ENCODE measurements around the gene NT5C1A.

Gene NT5C1A

DNA sequence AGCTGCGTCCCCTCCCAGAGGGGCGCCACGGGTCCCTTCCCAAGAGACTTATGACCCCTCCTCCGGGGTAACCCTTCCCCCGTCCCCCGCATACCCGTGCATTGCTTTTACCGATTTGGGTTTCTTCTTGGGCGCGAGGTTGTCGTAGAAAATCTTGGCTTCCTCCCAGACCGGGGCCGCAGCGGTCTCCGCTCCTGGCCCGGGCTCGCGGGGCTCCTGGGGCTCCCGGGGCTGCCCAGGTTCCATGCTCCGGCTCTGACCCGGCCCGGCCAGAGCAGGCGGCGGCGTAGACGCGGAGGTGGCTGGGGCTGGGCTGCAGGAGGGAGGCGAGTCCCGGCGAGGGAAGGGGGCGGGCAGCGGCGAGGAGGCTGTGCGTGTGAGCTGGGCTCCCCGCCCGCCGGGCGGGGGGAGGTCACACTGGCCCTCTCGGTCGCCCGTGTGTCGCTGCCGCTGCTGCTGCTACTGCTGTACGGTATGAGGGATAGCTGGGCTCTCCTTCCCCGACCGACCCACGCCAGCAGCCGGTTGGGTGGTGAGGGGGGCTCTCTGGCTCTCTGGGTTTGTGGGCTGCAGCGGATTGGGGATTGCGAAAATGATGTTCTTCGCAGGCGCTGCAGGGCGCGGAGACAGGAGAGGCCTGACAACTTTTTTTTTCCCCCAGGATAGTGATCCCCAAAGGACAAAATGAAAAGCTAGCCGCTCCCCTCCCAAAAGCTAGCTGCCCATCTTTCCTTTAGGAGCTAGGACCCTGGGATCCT lies at the start of gene NT5C1A:
TSS of gene NT5C1A (minus strand) at position 315 of the 758 bp plus-strand sequence. CDS start at position 246, 69 bp downstream.
- peak; percentile 24 for DNase-seq

DNA sequence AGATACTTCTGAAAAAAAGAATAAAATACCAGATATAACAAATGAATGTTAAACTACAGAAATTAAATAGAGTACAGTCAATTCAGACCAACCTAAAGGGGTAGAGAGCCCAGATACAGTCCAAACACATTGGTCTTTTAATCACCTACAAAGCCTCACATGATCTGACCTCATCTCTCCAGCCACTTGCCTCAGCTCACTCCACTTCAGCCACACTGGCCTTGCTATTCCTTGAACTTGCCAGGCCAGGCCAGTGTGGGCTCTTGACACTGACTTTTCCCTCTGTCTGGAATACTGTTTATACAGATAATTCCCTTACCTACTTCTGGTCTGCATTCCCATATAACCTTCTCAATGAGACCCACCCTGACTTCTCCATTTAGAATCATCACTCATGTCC lies 49.8 kb upstream of the NT5C1A start:
- DNase-seq: no peak

DNA sequence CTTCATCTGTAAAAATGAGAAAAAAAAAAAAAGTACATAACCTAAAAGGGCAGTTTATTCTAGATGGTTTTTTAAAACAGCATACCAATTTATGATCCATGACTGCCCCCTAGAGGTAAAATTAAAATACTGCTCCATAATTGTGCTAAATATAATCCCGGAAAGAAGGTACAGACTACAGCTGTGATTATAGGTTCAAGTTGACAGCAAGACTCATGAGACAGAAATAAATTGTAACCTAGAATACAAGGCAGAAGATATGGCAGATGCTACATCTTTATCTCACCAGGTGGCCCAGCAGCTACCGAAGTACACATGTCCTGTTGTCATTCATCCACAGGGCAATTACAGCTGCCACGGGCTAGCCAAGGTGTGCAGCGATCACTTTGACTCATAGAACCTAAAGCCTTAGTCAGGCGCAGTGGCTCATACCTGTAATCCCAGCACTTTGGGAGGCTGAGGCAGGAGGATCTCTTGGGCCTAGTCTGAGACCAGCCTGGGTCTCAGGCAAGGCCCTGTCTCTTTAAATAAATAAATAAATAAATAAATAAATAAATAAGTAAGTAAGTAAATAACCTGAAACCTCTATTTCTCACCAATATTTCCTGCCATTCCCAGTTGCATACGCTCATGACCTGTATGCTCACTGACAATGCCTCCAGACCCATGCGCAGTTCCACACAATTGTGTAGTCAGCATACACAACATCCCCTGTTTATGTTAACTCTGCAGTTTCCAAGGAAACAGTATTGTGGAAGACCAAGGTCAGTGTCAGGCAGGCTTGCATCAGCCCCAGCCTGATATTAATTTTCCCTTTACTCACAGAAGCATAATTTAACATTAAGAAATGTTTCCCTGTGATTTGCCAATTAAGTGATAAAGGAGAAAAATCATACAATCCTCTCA lies 48.4 kb upstream of the NT5C1A start:
- no peak for DNase-seq

DNA sequence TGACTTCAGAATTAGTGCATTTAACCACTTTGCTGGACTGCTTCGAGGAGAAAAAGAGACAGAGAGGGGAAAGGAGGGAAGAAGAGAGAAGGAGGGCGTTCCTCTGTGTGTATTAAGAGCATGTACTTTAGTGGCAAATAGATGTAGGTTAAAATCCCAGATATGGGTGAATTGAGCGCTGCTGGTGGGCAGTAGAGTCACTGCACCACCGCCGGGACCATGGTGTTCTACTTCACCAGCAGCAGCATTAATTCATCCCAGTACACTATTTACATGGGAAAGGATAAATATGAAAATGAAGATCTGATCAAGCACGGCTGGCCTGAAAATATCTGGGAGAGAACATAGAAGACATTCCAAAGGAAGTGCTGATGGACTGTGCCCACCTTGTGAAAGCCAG lies 45.9 kb upstream of the NT5C1A start:
- DNase-seq: no peak

DNA sequence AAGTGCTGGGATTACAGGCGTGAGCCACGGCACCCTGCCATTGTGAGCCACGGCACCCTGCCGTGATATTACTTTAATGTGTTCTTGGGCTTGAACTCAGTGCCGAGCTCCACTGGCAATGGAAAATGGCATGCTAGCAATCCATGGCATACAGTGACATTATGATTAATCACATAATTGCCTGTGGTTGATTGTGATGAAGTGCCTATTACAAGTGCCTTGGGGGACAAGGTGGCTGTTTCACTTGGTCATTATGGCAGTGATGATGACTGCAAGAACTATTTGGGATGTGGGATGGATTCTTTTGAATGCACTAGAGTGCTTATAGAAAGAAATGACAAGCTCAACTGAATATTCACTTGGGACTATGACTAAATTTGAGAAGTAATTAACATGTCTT lies 41.6 kb upstream of the NT5C1A start:
- no peak for DNase-seq

DNA sequence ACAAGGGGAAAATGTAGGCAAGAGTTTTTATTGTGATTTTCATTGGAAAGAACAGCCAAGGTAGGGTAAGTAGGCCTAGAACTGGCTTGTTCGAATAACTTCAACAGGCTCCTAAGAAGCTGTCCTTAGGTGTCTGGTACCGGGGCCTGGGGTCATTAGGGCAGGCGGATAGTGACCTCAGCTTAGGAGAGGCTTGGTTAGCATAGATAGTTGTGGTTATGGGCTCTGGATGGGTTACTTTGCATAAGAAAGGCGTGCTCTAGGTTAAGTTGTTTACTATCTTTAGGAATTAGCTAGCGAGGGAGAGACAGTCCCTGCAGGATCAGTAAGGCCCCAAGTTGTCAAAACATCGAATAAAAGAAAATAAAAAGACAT lies 40.0 kb upstream of the NT5C1A start:
- no peak for DNase-seq

DNA sequence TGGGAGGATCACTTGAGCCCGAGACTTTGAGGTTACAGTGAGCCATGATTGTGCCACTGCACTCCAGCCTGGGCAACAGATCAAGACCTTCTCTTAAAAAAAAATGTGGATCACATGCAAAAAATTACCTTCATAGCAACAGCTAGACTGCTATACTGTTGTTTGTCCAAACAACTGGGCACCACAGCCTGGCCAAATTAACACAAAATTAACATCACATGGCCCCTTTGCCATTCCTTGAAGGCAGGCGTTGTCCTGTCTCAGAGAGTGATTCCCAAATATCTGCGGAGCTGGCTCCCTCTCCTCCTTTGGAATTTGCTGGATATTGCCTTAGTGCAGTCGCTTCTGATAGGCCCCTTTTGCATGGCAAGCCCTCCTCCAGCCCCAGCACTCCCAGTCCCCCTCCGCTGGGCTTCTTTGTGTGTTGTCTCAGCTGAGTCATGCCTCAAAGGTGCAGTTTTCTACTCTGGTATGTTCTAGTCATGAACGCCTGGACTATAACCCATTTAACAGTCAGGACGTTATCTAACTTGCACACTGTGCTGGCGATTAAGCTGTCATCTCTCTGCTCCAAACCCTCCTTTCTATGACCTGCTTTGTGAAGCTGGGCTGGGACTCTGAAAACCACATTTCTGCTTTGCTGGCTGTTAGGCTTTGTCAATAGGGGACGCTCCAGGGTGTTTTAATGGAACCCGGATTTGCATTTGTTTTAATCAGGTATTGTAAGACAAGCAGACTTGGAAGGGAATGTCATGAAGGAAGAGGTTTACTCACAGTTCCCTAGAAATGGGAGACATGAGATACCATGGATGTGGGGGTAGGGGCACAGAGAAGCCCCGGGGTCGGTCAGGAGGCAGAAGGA lies 39.4 kb upstream of the NT5C1A start:
- DNase-seq: no peak

DNA sequence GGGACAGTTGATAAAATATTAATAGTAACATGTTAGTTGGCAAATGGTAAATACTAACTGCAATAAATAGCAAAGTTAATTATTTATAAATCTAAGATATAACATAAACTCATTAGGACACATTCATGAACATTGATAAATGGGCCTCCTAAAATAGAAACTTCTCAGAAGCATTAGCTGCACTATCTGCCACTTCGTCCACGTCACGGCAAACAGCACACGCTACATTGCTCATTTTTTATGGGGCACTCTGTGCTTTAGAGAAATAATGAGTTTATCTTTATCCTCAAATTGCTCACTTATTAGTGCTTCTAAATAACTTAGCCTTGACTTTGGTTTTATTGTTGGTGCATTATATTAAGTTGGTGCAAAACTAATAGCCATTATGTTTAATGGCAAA lies 35.6 kb upstream of the NT5C1A start:
- DNase-seq: no peak

DNA sequence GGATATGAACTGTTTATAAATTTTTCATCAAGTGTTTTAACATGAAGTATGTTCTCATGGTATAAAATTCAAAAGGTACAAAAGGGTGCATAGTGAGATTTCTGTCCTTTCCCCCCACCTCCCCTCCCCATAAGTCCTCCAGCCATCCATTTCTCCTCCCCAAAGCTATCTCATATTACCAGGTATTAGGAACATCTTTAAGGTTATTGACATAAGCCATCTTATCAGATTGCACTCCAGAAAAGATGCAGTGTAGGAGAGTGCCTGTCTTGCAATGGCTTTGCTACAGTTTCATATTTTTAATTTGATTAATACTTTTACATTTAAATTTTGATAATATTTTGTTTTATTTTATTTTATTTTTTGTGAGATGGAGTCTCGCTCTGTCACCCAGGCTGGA lies 32.9 kb upstream of the NT5C1A start:
- DNase-seq: no peak

DNA sequence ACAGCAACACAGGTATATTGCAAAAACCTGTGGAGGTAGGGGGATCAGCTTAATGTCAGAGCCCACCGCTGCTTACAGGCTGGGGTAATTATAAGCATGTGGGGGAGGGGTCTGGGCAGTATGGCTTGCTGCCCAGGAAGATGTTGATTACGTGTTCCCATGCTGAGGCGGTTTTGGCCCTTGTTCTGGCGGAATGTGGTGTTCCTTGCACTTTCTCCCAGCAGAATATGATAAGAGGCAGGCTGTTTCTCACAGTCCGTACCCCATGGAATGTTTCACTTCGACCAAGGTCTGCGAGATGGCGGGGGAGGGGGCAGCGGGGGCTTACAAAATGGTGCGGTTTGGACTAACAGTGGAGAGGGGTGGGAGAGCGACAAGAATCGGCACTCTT lies 29.1 kb upstream of the NT5C1A start:
- no peak for DNase-seq

DNA sequence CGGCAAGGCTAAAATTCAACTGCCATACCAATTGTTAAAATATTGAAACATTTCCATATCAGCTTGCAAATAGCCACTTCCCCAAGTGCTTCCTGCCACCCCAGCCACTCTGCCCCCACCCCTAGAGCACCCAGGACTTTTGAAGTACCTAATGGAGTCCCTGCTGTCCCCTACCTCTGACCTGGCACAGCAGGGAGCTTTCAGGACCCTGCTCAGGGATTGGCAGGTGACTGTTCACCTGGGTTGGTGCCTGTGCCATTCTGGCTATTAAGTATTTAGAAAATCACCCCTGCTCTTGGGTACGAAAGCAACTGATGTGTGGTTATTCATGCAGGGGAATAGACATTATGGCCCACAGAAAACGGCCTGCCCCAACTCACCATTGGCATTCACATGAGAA lies 28.4 kb upstream of the NT5C1A start:
- DNase-seq: no peak

DNA sequence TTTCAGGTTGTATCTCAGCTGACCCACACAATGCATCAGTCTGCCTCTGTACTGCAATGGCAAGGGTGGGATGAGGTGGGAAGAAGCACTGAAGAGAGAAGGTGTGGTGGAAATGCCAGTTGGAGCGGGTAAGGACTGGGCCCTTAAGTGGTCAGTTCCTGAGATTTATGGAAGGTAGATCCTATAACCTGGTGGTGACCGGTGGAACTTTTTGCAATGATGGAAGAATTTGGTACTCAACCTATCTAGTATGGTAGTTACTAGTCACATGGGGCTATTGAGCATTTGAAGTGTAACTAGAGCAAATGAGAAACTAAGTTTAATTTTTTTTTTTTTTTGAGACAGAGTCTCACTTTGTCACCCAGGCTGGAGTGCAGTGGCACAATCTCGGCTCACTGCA lies 27.5 kb upstream of the NT5C1A start:
- no peak for DNase-seq

DNA sequence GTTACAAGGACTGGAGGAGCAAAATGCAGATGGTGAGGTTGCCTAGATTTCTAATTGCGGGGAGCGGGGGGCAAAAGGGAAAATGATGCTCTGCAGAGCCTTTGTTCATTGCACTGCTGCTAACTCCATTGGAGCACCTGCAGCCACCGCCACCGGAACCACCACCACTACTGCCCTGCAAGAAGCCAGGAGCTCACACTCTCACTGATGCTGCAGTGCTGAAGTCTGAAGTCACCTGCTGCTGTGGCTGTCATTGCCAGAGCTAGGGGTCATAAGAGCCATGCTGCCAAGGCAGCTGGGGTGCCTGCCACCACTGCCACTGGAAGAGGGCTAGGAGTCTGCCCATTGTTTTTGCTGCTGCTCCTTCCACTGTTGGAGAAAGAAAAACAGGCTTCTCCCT lies 26.7 kb upstream of the NT5C1A start:
- DNase-seq: no peak

DNA sequence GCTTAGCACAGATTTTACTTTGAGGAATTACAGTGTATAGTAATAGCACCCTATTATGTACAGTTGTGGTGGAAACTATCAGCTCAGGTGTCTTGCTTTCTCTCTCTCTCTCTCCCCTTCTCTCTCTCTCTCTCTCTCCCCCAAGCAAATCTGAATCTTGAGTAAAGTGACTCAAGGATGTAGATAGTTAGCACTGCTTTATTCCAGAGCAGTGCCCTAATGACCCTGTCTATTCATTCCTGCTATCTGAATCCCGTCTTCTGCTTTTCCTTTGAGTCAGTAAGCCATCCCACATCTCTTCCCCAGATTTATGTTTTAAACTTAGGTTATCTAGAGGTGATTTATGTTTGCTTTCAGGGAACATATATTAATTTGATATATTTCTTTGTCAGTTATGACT lies 24.5 kb upstream of the NT5C1A start:
- no peak for DNase-seq

DNA sequence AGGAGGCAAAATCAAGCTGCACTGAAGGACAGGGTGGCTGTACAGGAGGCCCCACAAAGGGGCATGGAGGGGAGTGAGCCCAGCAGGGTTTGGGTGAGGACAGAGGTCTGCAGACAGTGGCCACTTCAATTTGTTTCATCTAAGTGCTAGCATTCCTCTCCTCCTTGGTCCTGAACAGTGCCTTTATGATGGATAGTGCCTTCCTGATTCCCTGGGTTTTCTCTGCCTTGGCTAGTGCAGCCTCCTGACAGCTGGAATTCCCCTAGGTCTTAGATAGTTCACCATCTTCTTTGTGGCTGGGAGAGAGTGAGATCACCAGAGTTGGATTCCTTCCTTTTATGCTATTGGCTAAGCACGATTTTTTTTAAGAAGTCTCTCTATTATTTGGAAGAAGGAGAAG lies 23.1 kb upstream of the NT5C1A start:
- no peak for DNase-seq

DNA sequence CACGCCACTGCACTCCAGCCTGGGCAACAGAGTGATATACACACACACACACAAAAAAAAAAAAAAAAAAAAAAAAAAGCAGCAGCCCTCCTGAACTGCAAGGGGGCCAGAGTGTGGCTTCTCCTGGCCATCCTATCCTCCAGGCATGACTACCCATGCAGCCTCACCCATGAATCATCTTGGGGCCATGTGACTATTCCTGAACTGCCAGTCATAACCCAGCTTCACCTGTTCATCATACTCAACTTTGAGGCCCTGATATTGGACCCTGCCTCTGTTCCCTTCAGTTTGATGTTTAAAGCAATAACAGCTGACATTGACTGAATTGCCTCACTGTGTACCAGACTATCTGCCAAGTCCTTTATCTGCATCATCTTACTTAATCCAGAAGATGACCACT lies 22.1 kb upstream of the NT5C1A start:
- no peak for DNase-seq

DNA sequence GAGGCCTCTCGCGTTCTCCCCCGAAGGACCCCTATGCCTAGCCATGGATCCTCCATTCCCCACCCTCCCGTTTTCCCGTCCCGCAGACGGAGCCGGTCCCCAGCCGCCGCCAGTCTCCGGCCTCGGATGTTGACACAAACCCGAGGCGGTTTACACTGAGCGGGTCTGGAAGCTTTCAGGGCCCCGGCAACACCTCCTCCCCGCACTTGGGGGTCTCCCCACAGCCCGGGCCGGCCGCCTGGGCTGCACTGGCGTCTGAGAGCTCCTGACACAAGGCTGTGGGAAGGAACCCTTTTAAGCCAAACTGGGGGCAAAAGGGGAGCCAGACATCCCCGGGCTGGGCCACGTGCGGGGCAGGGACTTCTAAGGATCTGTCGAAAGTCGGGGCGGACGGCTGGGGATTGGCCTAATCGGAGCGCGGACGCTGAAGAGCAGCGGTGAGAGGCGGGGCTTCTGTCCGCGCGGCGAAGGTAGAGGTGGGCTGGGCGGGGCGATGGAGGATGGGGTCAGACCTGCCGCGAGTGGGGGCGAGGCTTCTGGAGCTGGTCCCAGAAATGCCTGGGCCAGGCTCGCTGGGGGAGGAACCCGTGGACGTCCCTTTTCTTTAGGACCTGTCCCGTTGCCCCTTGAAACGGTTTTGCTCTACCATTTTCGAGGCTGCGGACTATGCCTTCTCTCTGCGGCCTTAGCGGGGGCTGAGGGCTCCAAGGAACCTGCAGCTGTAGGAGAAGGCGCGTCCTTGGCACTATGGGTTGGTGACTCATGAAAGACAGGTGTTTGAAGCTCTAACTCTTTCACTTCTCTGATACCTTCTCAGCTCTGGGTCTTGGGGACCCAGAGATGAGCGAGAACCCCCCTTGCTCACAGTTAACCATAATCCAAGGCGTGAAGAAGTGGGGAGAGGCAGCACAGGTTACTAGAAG lies 20.5 kb upstream of the NT5C1A start:
- no peak for DNase-seq

DNA sequence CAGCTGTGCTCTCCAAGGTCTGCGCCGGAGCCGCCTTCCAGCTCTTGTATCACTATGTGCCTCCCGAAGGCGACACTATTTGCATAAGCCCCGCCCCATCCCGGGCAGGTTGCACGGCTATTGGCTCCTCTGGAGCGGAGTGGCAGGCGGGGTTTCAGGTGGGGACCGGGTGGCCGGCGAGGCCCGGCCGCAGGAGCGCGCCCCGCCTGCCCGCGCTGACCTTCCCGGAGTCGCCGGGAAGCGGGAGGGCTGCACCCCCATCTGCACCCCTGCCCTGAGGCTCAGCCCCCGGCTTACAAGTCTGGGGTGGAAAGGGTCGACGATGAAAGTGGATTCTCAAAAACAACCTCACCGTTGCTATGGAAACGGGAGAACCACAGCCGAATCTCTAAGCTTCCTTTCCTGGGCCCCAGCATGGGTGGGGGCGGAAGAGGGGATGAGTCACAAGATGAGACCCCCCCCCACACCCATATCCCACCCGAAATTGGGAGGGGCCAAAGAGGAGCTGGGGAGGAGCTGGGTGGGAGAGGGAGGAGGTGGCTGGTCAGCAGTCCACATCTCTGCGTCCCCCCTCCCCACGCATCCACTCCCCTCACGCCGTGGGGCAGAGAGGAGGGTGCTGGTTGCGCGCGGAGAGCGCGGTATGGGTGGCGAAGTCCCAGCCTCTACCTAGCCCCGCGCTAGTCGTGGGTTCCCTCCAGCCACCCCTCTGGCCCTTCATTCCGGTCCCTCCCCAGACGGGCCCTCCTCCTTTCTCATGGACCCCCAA lies 19.7 kb upstream of the NT5C1A start, which contains the start of gene HPCAL4:
TSS of gene HPCAL4 (minus strand) at position 51 of the 769 bp plus-strand sequence. CDS start 6,830 bp downstream, outside the sequence.
- DNase-seq: peak; percentile 90

DNA sequence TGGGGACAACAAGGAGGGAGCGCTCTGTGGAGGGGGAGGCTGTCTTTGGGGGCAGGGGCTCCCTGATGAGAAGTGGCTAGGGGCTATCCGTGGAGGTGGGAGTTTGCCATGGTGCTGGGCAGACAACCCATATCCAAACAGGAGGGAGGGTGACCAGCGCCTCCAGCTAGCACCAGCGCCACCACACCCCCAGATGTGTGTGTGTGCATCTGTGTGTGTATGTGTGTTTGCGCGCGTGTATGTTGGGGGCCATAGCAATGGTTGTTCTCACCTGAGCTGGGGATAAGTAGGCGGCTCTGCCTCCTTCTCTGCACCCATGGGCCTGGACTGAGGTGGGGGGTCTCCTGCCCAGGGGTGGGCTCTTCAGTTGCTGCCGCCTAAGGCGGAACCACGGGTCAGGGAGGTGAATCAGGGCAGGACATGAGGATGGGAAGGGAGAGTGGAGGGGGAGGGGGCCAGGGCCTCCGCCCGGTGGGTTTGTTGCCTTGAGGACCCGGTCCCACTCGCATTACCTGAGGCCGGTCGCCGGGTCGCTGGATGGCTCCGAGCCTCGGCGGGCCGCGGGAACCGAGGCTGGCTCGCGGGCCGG lies 19.0 kb upstream of the NT5C1A start:
- DNase-seq: no peak

DNA sequence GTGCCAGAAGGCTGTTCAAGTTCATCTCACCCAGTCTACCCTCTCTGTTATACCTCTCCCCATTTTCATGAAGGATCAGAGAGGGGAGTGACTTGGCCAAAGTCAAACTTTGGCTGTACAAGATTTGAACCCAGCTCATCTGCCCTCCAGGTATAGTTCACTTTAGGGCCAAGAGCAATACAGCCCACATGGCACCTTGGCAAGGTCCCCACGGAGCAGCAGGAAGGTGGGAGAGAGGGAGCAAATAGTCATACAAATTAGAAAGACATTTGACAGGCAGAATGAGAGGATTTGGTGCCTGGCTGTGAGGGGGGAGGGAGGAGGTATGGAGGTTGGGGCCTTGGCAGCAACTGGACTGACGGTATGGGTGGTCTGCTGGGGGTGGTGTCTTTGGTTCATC lies 18.3 kb upstream of the NT5C1A start:
- no peak for DNase-seq

DNA sequence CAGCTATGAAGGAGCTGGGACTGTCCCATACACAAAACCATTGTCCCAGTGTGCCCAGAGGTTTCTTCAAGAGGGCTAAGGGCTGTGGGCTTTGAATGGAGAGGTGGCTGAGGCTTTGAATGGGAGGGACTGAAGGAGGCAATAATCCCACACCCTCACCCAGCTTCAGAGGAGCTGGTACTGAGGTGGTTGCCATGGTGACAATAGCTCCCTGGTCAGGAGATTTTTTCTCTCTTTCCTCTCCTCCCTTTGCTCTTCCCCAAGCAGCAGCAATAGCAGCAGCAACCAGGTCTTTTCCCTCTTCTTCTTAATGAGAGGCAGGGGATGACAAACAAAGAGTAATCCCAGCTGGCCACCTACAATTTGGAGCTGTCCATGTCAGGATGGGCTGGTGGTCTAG lies 17.7 kb upstream of the NT5C1A start:
- no peak for DNase-seq

Data from activated effector memory CD4-positive, alpha-beta T cell treated with Interleukin-2 at 50 U/mL for 16 hours (primary cell).